Lower lobe of right lung (tissue), 2 donors: Measurements from ENCODE around the gene WNT9B. TPM values are rescaled to one million over a fixed set of nuclear protein-coding genes. Genes with fewer than 3 reads are reported as not detected.

ENCODE experiments used
- ATAC-seq, 2 donors: fragments of 200-7000 bp; cut with Tn5 transposase; one replicate each; pipeline ENCODE4 v1.9.1; 2020 to 2022; ENCODE audit warnings: mild to moderate bottlenecking in 2 of 2, moderate library complexity in 2 of 2
- DNase-seq: peaks from one replicate; pipeline ENCODE4 v3.0.0-alpha.2; 2020
- H3K27ac ChIP-seq: fragments of 200-600 bp; one replicate; pipeline ENCODE4 v1.8.0; 2022
- H3K27me3 ChIP-seq: fragments of 200-600 bp; one replicate; pipeline ENCODE4 v1.8.0; 2022; ENCODE audit warnings: low read depth
- H3K36me3 ChIP-seq: fragments of 200-600 bp; one replicate; pipeline ENCODE4 v1.8.0; 2022; ENCODE audit warnings: mild to moderate bottlenecking
- H3K4me1 ChIP-seq: fragments of 200-600 bp; one replicate; pipeline ENCODE4 v1.8.0; 2022
- H3K4me3 ChIP-seq: fragments of 200-600 bp; one replicate; pipeline ENCODE4 v1.8.0; 2022; ENCODE audit warnings: mild to moderate bottlenecking
- H3K9me3 ChIP-seq: fragments of 200-600 bp; one replicate; pipeline ENCODE4 v1.8.0; 2022
- CTCF ChIP-seq: fragments of 200-600 bp; IDR thresholded peaks from one replicate; pipeline ENCODE4 v1.8.0; 2022; ENCODE audit warnings: antibody characterized with exemption, mild to moderate bottlenecking
- intact Hi-C: fragments of 100-400 bp; cut with DNase I; formaldehyde crosslinking; loops from one replicate; pipeline ENCODE4 v1.11.0; 2022
- total RNA-seq: library from RNA; stranded (reverse); fragmentation: NEBNext Ultra II Directional; extraction: Animal tissue kit (Norgen Biotek cat#: 25700); gene quantifications from one replicate; pipeline ENCODE4 v1.2.1, GENCODE V29; 2021
- donor health status: DM: no; HTN: yes; CAD: no; lungs with severe emphysema.

WNT9B gene
- total RNA-seq, 1 donor from 2014 or later: 0.80 TPM

GRCh38 chr17:46810837-46811236 lies 40.5 kb upstream of the WNT9B start:
- intact Hi-C loops: no loop called here
- no peak for ATAC-seq
- H3K9me3 ChIP-seq: no peaks in the 10 kb centered on the region
- H3K36me3 ChIP-seq: no peaks in the 10 kb centered on the region
- H3K27ac ChIP-seq: no peak overlapping the region
- no peak for TF ChIP-seq CTCF
- no peak overlapping the region for H3K4me3 ChIP-seq
- peaks cover 30% of the 10 kb centered on the region for H3K27me3 ChIP-seq
- DNase-seq: no peak
- H3K4me1 ChIP-seq: no peaks in the 10 kb centered on the region

GRCh38 chr17:46811978-46812583 lies 39.3 kb upstream of the WNT9B start:
- no peaks in the 10 kb centered on the region for H3K9me3 ChIP-seq
- H3K27me3 ChIP-seq: peaks cover 37% of the 10 kb centered on the region
- DNase-seq (no peak), ATAC-seq (no peak)
- no peak overlapping the region for H3K27ac ChIP-seq
- no peak for TF ChIP-seq CTCF
- intact Hi-C loops: no loop called here
- H3K36me3 ChIP-seq: no peaks in the 10 kb centered on the region
- H3K4me3 ChIP-seq: no peak overlapping the region
- H3K4me1 ChIP-seq: no peaks in the 10 kb centered on the region

- no peak for TF ChIP-seq CTCF
- no peaks in the 10 kb centered on the region for H3K36me3 ChIP-seq
- ATAC-seq (no peak), DNase-seq (no peak)
- intact Hi-C loops: no loop called here
- H3K9me3 ChIP-seq: no peaks in the 10 kb centered on the region
- no peaks in the 10 kb centered on the region for H3K4me1 ChIP-seq
- H3K4me3 ChIP-seq: no peak overlapping the region
- H3K27me3 ChIP-seq: peaks cover 44% of the 10 kb centered on the region
- H3K27ac ChIP-seq: no peak overlapping the region
These were observed 38.6 kb upstream of the WNT9B start for GRCh38 chr17:46812624-46813318.

- ATAC-seq: no peak
- DNase-seq: no peak
- H3K4me1 ChIP-seq: peaks cover 8% of the 10 kb centered on the region
- no peak overlapping the region for H3K4me3 ChIP-seq
- H3K9me3 ChIP-seq: no peaks in the 10 kb centered on the region
- peaks cover 55% of the 10 kb centered on the region for H3K27me3 ChIP-seq
- H3K27ac ChIP-seq: no peak overlapping the region
- intact Hi-C loops: no loop called here
- TF ChIP-seq CTCF: no peak
- H3K36me3 ChIP-seq: no peaks in the 10 kb centered on the region
These were observed 37.5 kb upstream of the WNT9B start for GRCh38 chr17:46813920-46814319.

GRCh38 chr17:46814446-46814845 lies 36.9 kb upstream of the WNT9B start:
- H3K4me3 ChIP-seq: no peak overlapping the region

More at GRCh38 chr17:46814446-46814845, 36.9 kb upstream of the WNT9B start:
- Histone ChIP-seq H3K27ac (no peak overlapping the region), H3K4me1 (peaks cover 14% of the 10 kb centered on the region), H3K36me3 (no peaks in the 10 kb centered on the region), H3K9me3 (no peaks in the 10 kb centered on the region), H3K27me3 (peaks cover 61% of the 10 kb centered on the region)
- ATAC-seq: no peak
- no peak for DNase-seq
- no peak for TF ChIP-seq CTCF
- intact Hi-C loops: no loop called here
